K562 (cell line): ENCODE results near the gene PRKAG1. TPM values are rescaled to one million over a fixed set of nuclear protein-coding genes. Genes with fewer than 3 reads are reported as not detected.

ENCODE experiments used
- CHD4 ChIP-seq: fragments of 200-600 bp; sonication (generic); IDR thresholded peaks from 3 replicates; pipeline ENCODE4 v1.6.1; 2012; ENCODE audit warnings: low read depth, mild to moderate bottlenecking, mixed read lengths, low read length, inconsistent platforms; ENCODE audit not compliant: insufficient read depth, insufficient replicate concordance, poor library complexity, severe bottlenecking
- CXXC5 ChIP-seq: fragments of 250-450 bp; sonication (Bioruptor Pico); IDR thresholded peaks from 2 replicates; pipeline ENCODE4 v1.8.0; 2022; ENCODE audit warnings: inconsistent platforms, mild to moderate bottlenecking, moderate library complexity
- HMGN3 ChIP-seq: IDR thresholded peaks from 2 replicates; pipeline ENCODE4 v1.6.1; 2011; ENCODE audit warnings: borderline replicate concordance, low read depth, mild to moderate bottlenecking, mixed read lengths, low read length; ENCODE audit not compliant: insufficient read length; ENCODE audit errors: extremely low read depth
- HNRNPK ChIP-seq: fragments of 200-400 bp; formaldehyde crosslinking; IDR thresholded peaks from one replicate; pipeline ENCODE4 v1.6.1; 2018; ENCODE audit warnings: mild to moderate bottlenecking, low read depth, low read length; ENCODE audit not compliant: poor library complexity, severe bottlenecking
- MNT ChIP-seq, 2 experiments: fragments of 450-650 bp; conservative IDR thresholded peaks; 2 replicates each; pipeline ENCODE4 v1.6.1; 2017; ENCODE audit warnings: mild to moderate bottlenecking in 2 of 2, moderate library complexity in 2 of 2
- POLR3G ChIP-seq: IDR thresholded peaks from 2 replicates; pipeline ENCODE4 v1.6.1; 2011; ENCODE audit not compliant: insufficient read length, insufficient replicate concordance; ENCODE audit errors: extremely low read depth
- RBFOX2 ChIP-seq: fragments of 200-400 bp; formaldehyde crosslinking; IDR thresholded peaks from 2 replicates; pipeline ENCODE4 v1.6.1; 2017; ENCODE audit warnings: low read depth, mild to moderate bottlenecking, low read length, moderate library complexity
- RBM25 ChIP-seq: fragments of 200-400 bp; formaldehyde crosslinking; IDR thresholded peaks from 2 replicates; pipeline ENCODE4 v1.6.1; 2018; ENCODE audit warnings: low read length, low read depth, moderate library complexity; ENCODE audit not compliant: severe bottlenecking
- SMARCB1 ChIP-seq: IDR thresholded peaks from 2 replicates; pipeline ENCODE4 v1.6.1; 2011; ENCODE audit warnings: improper control_type of control experiment, low read depth; ENCODE audit not compliant: insufficient read length
- STAT5B ChIP-seq: fragments of 250-450 bp; sonication (Bioruptor Pico); IDR thresholded peaks from 2 replicates; pipeline ENCODE4 v1.8.0; 2021; ENCODE audit warnings: mild to moderate bottlenecking, inconsistent platforms
- SUPT5H ChIP-seq: fragments of 450-650 bp; IDR thresholded peaks from 2 replicates; pipeline ENCODE4 v1.6.1; 2016
- TFAP4 ChIP-seq: sonication (generic); formaldehyde crosslinking; IDR thresholded peaks from 2 replicates; pipeline ENCODE4 v1.8.0; 2022; ENCODE audit warnings: missing genetic modification reagents, mild to moderate bottlenecking, moderate library complexity, borderline replicate concordance
- TOE1 ChIP-seq, 2 experiments: fragments of 450-650 bp in 1 of 2; sonication (generic) in 1 of 2; formaldehyde crosslinking in 1 of 2; IDR thresholded peaks; 2 replicates each; pipeline versions ENCODE4 v1.7.1 to v1.8.0; 2016 to 2022; ENCODE audit warnings: borderline replicate concordance in 2 of 2, mild to moderate bottlenecking in 2 of 2, antibody characterized with exemption in 1 of 2, inconsistent platforms in 1 of 2, low read depth in 1 of 2, missing genetic modification reagents in 1 of 2, moderate library complexity in 1 of 2
- ZNF408 ChIP-seq: fragments of 250-450 bp; sonication (Bioruptor Pico); IDR thresholded peaks from 2 replicates; pipeline ENCODE4 v1.4.0; 2020; ENCODE audit warnings: low read depth, mild to moderate bottlenecking, moderate library complexity
- ZNF644 ChIP-seq: fragments of 200-800 bp; sonication (Bioruptor generic); IDR thresholded peaks from 2 replicates; pipeline ENCODE4 v1.6.1; 2016; ENCODE audit warnings: low read depth, missing genetic modification characterization, missing compliant biosample characterization
- polyA plus RNA-seq, 8 experiments: library from polyadenylated mRNA; depleted of rRNA in 4 of 8; stranded (reverse) in 5 of 8; unstranded in 3 of 8; fragments of >200 nt; fragmentation: Nextera tagmentation in 2 of 8; fragmentation: Illumina TruSeq in 1 of 8; extraction: Ambion mirVana in 2 of 8; extraction: Trizol in 1 of 8; gene quantifications; 2 replicates each; pipeline versions ENCODE4 v1.2.1 to v1.2.3, GENCODE V29; 2011 to 2014; ENCODE audit warnings: inconsistent platforms in 1 of 8, missing spikeins in 1 of 8
- total RNA-seq, 7 experiments: library from RNA; depleted of rRNA in 6 of 7; stranded (reverse); fragments of >200 nt in 6 of 7; fragmentation: Illumina TruSeq in 2 of 7; extraction: Trizol in 2 of 7; gene quantifications; 2 replicates each; pipeline versions ENCODE4 v1.2.1 to v1.2.3, GENCODE V29; 2011 to 2021; ENCODE audit warnings: low replicate concordance in 1 of 7

PRKAG1 gene
- total and polyA plus RNA-seq, 9 of the 15 experiments (the other 6 are each of a cell fraction or from before 2014, with no cell fraction given): 51.1 to 126 (median 79.1) TPM

GRCh38 chr12:48957141-48958048 lies 61.2 kb downstream of the PRKAG1 start, which contains the start of gene ARF3 (continued):
- TF ChIP-seq STAT5B: no peak
- peak in 1 of 2 experiments; percentile 20; a peak in 2 of 4 replicates for TF ChIP-seq MNT (conservative IDR thresholded peaks at IDR 0.05)
- no peak for TF ChIP-seq HMGN3
- no peak for TF ChIP-seq ZNF644 (tag)
- TF ChIP-seq TFAP4 (CRISPR knock-in tag): peak; percentile 88
- TF ChIP-seq SMARCB1: no peak
- TF ChIP-seq RBM25: peak; percentile 100
- TF ChIP-seq RBFOX2: peak; percentile 93
- peak; percentile 89 for TF ChIP-seq SUPT5H
- no peak for TF ChIP-seq ZNF408 (CRISPR knock-in tag)
- peak; percentile 30 for TF ChIP-seq CHD4
- no peak for TF ChIP-seq HNRNPK
- TF ChIP-seq POLR3G: no peak
- peak; percentile 52 for TF ChIP-seq TOE1 (IDR thresholded peaks at IDR 0.05; ENCODE audit: borderline replicate concordance)
- TF ChIP-seq TOE1 (CRISPR knock-in tag; IDR thresholded peaks at IDR 0.05; ENCODE audit: borderline replicate concordance, low read depth): no peak
- peak; percentile 67; the same call in 1 of the 2 replicates for TF ChIP-seq CXXC5 (CRISPR knock-in tag)
